ENCODE measurements around the gene DTWD1.

- TF ChIP-seq POLR2A (IDR thresholded peaks at IDR 0.05), result no peak
- no peak for TF ChIP-seq CTCF (IDR thresholded peaks at IDR 0.05)
Measured at GRCh38 chr15:49692514-49693090, 71.8 kb downstream of the DTWD1 start.
